ENCODE data around the gene BACH2. TPM values are rescaled to one million over a fixed set of nuclear protein-coding genes. Genes with fewer than 3 reads are reported as not detected.

The BACH2 gene
- total and polyA plus RNA-seq, 2 of the 8 experiments (the other 6 are each of a cell fraction or from before 2014, with no cell fraction given), result 1.9 to 5.9 TPM

- no peak overlapping the region for H3K18ac ChIP-seq (ENCODE audit: extremely low read depth, low read length)
- H3K79me2 ChIP-seq (ENCODE audit: control insufficient read depth in 1 of 2, insufficient read depth in 2 of 2, low read length in 2 of 2), result no peaks in the 10 kb centered on the region
- no peak overlapping the region for H2AK5ac ChIP-seq (ENCODE audit: low read depth, low read length)
- no peak overlapping the region for H3K4me3 ChIP-seq (ENCODE audit: extremely low read depth in 1 of 4, insufficient read depth in 2 of 4, low read depth in 3 of 4, low read length in 4 of 4)
- no peak overlapping the region for H3K9ac ChIP-seq (replicated peaks in 1 of 4; ENCODE audit: extremely low read depth in 1 of 4, low read depth in 3 of 4, low read length in 3 of 4)
- H4K20me1 ChIP-seq (replicated peaks in 1 of 2; ENCODE audit: control insufficient read depth in 1 of 2, insufficient read depth in 2 of 2, low read length in 2 of 2), result peaks cover 0 to 3% of the 10 kb centered on the region in 2 experiments
- peaks cover 0 to 11% (median 3%) of the 10 kb centered on the region in 4 experiments; a peak in 3 of 7 replicates for H3K4me1 ChIP-seq (replicated peaks in 1 of 4; ENCODE audit: control insufficient read depth in 3 of 4, insufficient read depth in 4 of 4, low read length in 3 of 4)
- no peaks in the 10 kb centered on the region; the same call in 1 of the 2 replicates for H3K79me1 ChIP-seq (ENCODE audit: low read depth, low read length)
- no peak overlapping the region for H3K56ac ChIP-seq (replicated peaks; ENCODE audit: insufficient read length, low read depth, low read length)
- no peak overlapping the region for H3K4me2 ChIP-seq (ENCODE audit: insufficient read depth in 1 of 2, low read depth in 2 of 2, low read length in 2 of 2)
- no peak overlapping the region for H3K23ac ChIP-seq (ENCODE audit: insufficient read length)
- no peaks in the 10 kb centered on the region for H3K9me3 ChIP-seq (ENCODE audit: insufficient read depth in 2 of 2, low read depth in 1 of 2, low read length in 1 of 2)
- H3K36me3 ChIP-seq (ENCODE audit: control insufficient read depth in 2 of 4, insufficient read depth in 4 of 4, low read length in 3 of 4), result no peaks in the 10 kb centered on the region
- no peak overlapping the region for H2AFZ ChIP-seq (ENCODE audit: low read length)
- no peak overlapping the region for H2BK120ac ChIP-seq (replicated peaks; ENCODE audit: low read depth, low read length)
- no peak overlapping the region for H2BK15ac ChIP-seq (ENCODE audit: low read length)
- H3K4ac ChIP-seq (replicated peaks; ENCODE audit: insufficient read length, low read depth, low read length), result no peak overlapping the region
- FAIRE-seq (no peak), DNase-seq (ENCODE audit: low read depth in 1 of 2, low spot score in 2 of 2) (no peak)
- WGBS, 2 experiments (ENCODE audit: extremely low coverage in 1 of 2, insufficient coverage in 1 of 2, insufficient read length in 1 of 2, insufficient replicate concordance in 2 of 2, low coverage in 1 of 2, low lambda C conversion rate in 2 of 2, missing lambda C conversion rate in 1 of 2), result 92% methylated on average over 5 of the region's 5 CpGs; no CpG with 5 or more reads in 1 of the 2 experiments
- CTCF ChIA-PET (ENCODE audit: partially characterized antibody), result interaction anchor here (1.0 to 1.3 kb wide), 4 partner anchors 13 to 250 kb away, joined by 3 to 5 read pairs (median 4); no protein-coding TSS in a partner anchor
- H4K5ac ChIP-seq (ENCODE audit: insufficient read length, low read depth, low read length), result no peak overlapping the region
- H3K14ac ChIP-seq (ENCODE audit: insufficient read length), result no peak overlapping the region
- H3K27ac ChIP-seq (ENCODE audit: low read depth, low read length), result no peak overlapping the region
- H2BK20ac ChIP-seq (ENCODE audit: low read length), result no peak overlapping the region
- H4K8ac ChIP-seq (ENCODE audit: extremely low read depth, insufficient read depth, low read length), result no peak overlapping the region
- H3K27me3 ChIP-seq (replicated peaks in 1 of 4; ENCODE audit: control insufficient read depth in 3 of 4, extremely low read depth in 1 of 4, insufficient read depth in 3 of 4, low read length in 3 of 4), result no peaks in the 10 kb centered on the region
- no peaks in the 10 kb centered on the region for H3K23me2 ChIP-seq (ENCODE audit: low read depth, low read length)
- POLR2A ChIA-PET (ENCODE audit: partially characterized antibody), result no interaction called here
- H2BK12ac ChIP-seq (ENCODE audit: low read depth, low read length), result no peak overlapping the region
- no peak overlapping the region for H2BK5ac ChIP-seq (ENCODE audit: low read depth, low read length)
- H4K91ac ChIP-seq (replicated peaks; ENCODE audit: insufficient read length, low read length), result no peak overlapping the region
- no peak for TF ChIP-seq EP300 (IDR thresholded peaks at IDR 0.05; ENCODE audit: borderline replicate concordance in 1 of 2, low read depth in 2 of 2, low read length in 2 of 2)
- TF ChIP-seq CREB1 (IDR thresholded peaks at IDR 0.05), result no peak
- TF ChIP-seq, protein P1, sequence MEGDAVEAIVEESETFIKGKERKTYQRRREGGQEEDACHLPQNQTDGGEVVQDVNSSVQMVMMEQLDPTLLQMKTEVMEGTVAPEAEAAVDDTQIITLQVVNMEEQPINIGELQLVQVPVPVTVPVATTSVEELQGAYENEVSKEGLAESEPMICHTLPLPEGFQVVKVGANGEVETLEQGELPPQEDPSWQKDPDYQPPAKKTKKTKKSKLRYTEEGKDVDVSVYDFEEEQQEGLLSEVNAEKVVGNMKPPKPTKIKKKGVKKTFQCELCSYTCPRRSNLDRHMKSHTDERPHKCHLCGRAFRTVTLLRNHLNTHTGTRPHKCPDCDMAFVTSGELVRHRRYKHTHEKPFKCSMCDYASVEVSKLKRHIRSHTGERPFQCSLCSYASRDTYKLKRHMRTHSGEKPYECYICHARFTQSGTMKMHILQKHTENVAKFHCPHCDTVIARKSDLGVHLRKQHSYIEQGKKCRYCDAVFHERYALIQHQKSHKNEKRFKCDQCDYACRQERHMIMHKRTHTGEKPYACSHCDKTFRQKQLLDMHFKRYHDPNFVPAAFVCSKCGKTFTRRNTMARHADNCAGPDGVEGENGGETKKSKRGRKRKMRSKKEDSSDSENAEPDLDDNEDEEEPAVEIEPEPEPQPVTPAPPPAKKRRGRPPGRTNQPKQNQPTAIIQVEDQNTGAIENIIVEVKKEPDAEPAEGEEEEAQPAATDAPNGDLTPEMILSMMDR (IDR thresholded peaks at IDR 0.05; ENCODE audit: control extremely low read depth in 1 of 3, insufficient read depth in 1 of 3, low read depth in 1 of 3, low read length in 3 of 3), result no peak
- no peak for TF ChIP-seq SRF (IDR thresholded peaks at IDR 0.05; ENCODE audit: low read depth, low read length)
- TF ChIP-seq FOSL1 (IDR thresholded peaks at IDR 0.05; ENCODE audit: insufficient read depth, low read depth, low read length), result no peak
- TF ChIP-seq SUZ12 (IDR thresholded peaks at IDR 0.05; ENCODE audit: low read length), result no peak
- no peak for TF ChIP-seq ASH2L (IDR thresholded peaks at IDR 0.05; ENCODE audit: low read length)
- TF ChIP-seq, protein P2, sequence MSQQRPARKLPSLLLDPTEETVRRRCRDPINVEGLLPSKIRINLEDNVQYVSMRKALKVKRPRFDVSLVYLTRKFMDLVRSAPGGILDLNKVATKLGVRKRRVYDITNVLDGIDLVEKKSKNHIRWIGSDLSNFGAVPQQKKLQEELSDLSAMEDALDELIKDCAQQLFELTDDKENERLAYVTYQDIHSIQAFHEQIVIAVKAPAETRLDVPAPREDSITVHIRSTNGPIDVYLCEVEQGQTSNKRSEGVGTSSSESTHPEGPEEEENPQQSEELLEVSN (IDR thresholded peaks at IDR 0.05), result no peak
- no peak for TF ChIP-seq RBBP5 (IDR thresholded peaks at IDR 0.05; ENCODE audit: borderline replicate concordance, low read depth, low read length)
- no peak for TF ChIP-seq SP4 (IDR thresholded peaks at IDR 0.05; ENCODE audit: low read length)
Observed at GRCh38 chr6:90190752-90191395, 105.8 kb downstream of the BACH2 start.
